Measurements from ENCODE around the gene ADCY2.

The ADCY2 gene

GRCh38 chr5:7849681-7850394 is 453.9 kb downstream of the ADCY2 start:
- no peak for DNase-seq

- DNase-seq = peak; percentile 41
Observed at GRCh38 chr5:7850395-7851239, 454.7 kb downstream of the ADCY2 start, which contains the start of gene CFAP90. TSS of gene CFAP90 (minus strand) at chr5:7851133. CDS start at chr5:7851021, 112 bp downstream.

GRCh38 chr5:7851240-7851592 is 455.3 kb downstream of the ADCY2 start:
- no peak for DNase-seq

- no peak for DNase-seq
Observed at GRCh38 chr5:7851617-7852289, 455.8 kb downstream of the ADCY2 start.

- DNase-seq = no peak
Observed at GRCh38 chr5:7852542-7852941, 456.6 kb downstream of the ADCY2 start.

- DNase-seq = no peak
Observed at GRCh38 chr5:7852988-7853387, 457.1 kb downstream of the ADCY2 start.

GRCh38 chr5:7855611-7856010 is 459.7 kb downstream of the ADCY2 start:
- no peak for DNase-seq

- peak; percentile 60 for DNase-seq
Observed at GRCh38 chr5:7856855-7857254, 460.9 kb downstream of the ADCY2 start.

- DNase-seq = no peak
Observed at GRCh38 chr5:7857361-7857760, 461.4 kb downstream of the ADCY2 start.

- DNase-seq = no peak
Observed at GRCh38 chr5:7857926-7858632, 462.1 kb downstream of the ADCY2 start.

GRCh38 chr5:7866196-7866595 is 470.3 kb downstream of the ADCY2 start:
- no peak for DNase-seq

- DNase-seq = no peak
Observed at GRCh38 chr5:7867260-7867659, 471.3 kb downstream of the ADCY2 start.

- no peak for DNase-seq
Observed at GRCh38 chr5:7868427-7868772, 472.5 kb downstream of the ADCY2 start.

GRCh38 chr5:7868773-7869473 is 473.0 kb downstream of the ADCY2 start, which contains the start of the genes FASTKD3 and MTRR:
TSS of gene FASTKD3 (minus strand) at chr5:7869031. CDS start at chr5:7868083, 948 bp downstream.
TSS of gene MTRR (plus strand) at chr5:7869148. CDS start at chr5:7870795, 1,647 bp downstream.
- peak; percentile 91 for DNase-seq

GRCh38 chr5:7869474-7870136 is 473.7 kb downstream of the ADCY2 start:
- DNase-seq = no peak

- DNase-seq = no peak
Observed at GRCh38 chr5:7871653-7872052, 475.7 kb downstream of the ADCY2 start.

GRCh38 chr5:7872517-7873130 is 476.7 kb downstream of the ADCY2 start:
- DNase-seq = no peak

GRCh38 chr5:7873216-7873615 is 477.3 kb downstream of the ADCY2 start:
- peak; percentile 56 for DNase-seq

- DNase-seq = no peak
Observed at GRCh38 chr5:7874639-7875038, 478.7 kb downstream of the ADCY2 start.

- DNase-seq = no peak
Observed at GRCh38 chr5:7875151-7875550, 479.2 kb downstream of the ADCY2 start.

GRCh38 chr5:7876867-7877266 is 480.9 kb downstream of the ADCY2 start:
- DNase-seq = no peak

All from CD4-positive, alpha-beta T cell treated with Interleukin-10 for 1 hour (primary cell).